ENCODE data around the gene CDK5RAP2.

DNA sequence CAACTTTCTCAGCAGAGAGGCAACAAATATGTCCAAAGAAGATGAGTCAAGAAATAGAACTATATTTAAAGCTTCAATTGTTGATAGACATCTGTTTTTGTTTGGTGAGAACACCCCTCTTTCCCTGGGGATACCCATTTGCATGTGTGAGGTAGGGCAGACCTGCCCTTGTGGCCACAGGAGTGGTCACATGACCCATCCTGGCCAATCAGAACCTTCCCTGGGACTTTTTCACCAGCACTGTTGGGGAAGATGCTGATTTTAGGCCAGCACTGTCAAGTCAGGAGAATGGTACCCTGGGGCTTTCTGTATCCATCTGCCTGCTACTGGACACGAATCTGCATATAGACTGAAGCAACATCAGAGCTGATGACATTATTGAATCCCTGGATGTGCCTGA lies 211.2 kb downstream of the CDK5RAP2 start:
- TF ChIP-seq, protein P1, sequence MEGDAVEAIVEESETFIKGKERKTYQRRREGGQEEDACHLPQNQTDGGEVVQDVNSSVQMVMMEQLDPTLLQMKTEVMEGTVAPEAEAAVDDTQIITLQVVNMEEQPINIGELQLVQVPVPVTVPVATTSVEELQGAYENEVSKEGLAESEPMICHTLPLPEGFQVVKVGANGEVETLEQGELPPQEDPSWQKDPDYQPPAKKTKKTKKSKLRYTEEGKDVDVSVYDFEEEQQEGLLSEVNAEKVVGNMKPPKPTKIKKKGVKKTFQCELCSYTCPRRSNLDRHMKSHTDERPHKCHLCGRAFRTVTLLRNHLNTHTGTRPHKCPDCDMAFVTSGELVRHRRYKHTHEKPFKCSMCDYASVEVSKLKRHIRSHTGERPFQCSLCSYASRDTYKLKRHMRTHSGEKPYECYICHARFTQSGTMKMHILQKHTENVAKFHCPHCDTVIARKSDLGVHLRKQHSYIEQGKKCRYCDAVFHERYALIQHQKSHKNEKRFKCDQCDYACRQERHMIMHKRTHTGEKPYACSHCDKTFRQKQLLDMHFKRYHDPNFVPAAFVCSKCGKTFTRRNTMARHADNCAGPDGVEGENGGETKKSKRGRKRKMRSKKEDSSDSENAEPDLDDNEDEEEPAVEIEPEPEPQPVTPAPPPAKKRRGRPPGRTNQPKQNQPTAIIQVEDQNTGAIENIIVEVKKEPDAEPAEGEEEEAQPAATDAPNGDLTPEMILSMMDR (IDR thresholded peaks at IDR 0.05; ENCODE audit: insufficient read depth, low read length): no peak
- TF ChIP-seq POLR2AphosphoS5 (IDR thresholded peaks at IDR 0.05; ENCODE audit: low read depth) (no peak), GABPA (IDR thresholded peaks at IDR 0.05; ENCODE audit: low read depth) (no peak), SPI1 (IDR thresholded peaks at IDR 0.05; ENCODE audit: borderline replicate concordance, low read depth) (no peak)
- TF ChIP-seq, protein P2, sequence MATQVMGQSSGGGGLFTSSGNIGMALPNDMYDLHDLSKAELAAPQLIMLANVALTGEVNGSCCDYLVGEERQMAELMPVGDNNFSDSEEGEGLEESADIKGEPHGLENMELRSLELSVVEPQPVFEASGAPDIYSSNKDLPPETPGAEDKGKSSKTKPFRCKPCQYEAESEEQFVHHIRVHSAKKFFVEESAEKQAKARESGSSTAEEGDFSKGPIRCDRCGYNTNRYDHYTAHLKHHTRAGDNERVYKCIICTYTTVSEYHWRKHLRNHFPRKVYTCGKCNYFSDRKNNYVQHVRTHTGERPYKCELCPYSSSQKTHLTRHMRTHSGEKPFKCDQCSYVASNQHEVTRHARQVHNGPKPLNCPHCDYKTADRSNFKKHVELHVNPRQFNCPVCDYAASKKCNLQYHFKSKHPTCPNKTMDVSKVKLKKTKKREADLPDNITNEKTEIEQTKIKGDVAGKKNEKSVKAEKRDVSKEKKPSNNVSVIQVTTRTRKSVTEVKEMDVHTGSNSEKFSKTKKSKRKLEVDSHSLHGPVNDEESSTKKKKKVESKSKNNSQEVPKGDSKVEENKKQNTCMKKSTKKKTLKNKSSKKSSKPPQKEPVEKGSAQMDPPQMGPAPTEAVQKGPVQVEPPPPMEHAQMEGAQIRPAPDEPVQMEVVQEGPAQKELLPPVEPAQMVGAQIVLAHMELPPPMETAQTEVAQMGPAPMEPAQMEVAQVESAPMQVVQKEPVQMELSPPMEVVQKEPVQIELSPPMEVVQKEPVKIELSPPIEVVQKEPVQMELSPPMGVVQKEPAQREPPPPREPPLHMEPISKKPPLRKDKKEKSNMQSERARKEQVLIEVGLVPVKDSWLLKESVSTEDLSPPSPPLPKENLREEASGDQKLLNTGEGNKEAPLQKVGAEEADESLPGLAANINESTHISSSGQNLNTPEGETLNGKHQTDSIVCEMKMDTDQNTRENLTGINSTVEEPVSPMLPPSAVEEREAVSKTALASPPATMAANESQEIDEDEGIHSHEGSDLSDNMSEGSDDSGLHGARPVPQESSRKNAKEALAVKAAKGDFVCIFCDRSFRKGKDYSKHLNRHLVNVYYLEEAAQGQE (IDR thresholded peaks at IDR 0.05; ENCODE audit: insufficient replicate concordance, low read depth): no peak
